Measurements from ENCODE around the gene RPL22. TPM values are rescaled to one million over a fixed set of nuclear protein-coding genes. Genes with fewer than 3 reads are reported as not detected.

Gene RPL22
- total RNA-seq, 2 experiments from 2014 or later: 258 to 298 TPM

- POLR2A ChIA-PET: no interaction called here
These were observed 49.8 kb downstream of the RPL22 start for GRCh38 chr1:6149597-6149996.

GRCh38 chr1:6148497-6149241 lies 50.7 kb downstream of the RPL22 start:
- H3K4me3 Mint-ChIP-seq: no peak overlapping the region
- POLR2A ChIA-PET: no interaction called here

More at GRCh38 chr1:6149597-6149996, 49.8 kb downstream of the RPL22 start:
- no peak for DNase-seq
- H3K27ac Mint-ChIP-seq: no peak overlapping the region
- H3K36me3 Mint-ChIP-seq (ENCODE audit: low read depth): no peaks in the 10 kb centered on the region
- no peak overlapping the region for H3K4me3 Mint-ChIP-seq
- CTCF ChIA-PET: no interaction called here
- peaks cover 5% of the 10 kb centered on the region for H3K4me1 Mint-ChIP-seq
- H3K27me3 Mint-ChIP-seq: peaks cover 3% of the 10 kb centered on the region
- H3K9me3 Mint-ChIP-seq: no peaks in the 10 kb centered on the region

GRCh38 chr1:6145864-6146410 lies 53.5 kb downstream of the RPL22 start:
- Mint-ChIP-seq H3K27ac (no peak overlapping the region), H3K36me3 (ENCODE audit: low read depth) (no peaks in the 10 kb centered on the region), H3K27me3 (peaks cover 3% of the 10 kb centered on the region), H3K4me1 (peaks cover 3% of the 10 kb centered on the region), H3K9me3 (no peaks in the 10 kb centered on the region), H3K4me3 (no peak overlapping the region)
- no peak for DNase-seq
- CTCF ChIA-PET: no interaction called here
- POLR2A ChIA-PET: no interaction called here

More at GRCh38 chr1:6148497-6149241, 50.7 kb downstream of the RPL22 start:
- Mint-ChIP-seq H3K9me3 (no peaks in the 10 kb centered on the region), H3K27me3 (peaks cover 3% of the 10 kb centered on the region), H3K27ac (no peak overlapping the region), H3K36me3 (ENCODE audit: low read depth) (no peaks in the 10 kb centered on the region), H3K4me1 (peaks cover 3% of the 10 kb centered on the region)
- CTCF ChIA-PET: no interaction called here
- DNase-seq: peak; percentile 69

- Mint-ChIP-seq H3K36me3 (ENCODE audit: low read depth) (no peaks in the 10 kb centered on the region), H3K9me3 (no peaks in the 10 kb centered on the region), H3K4me3 (no peak overlapping the region), H3K27me3 (peaks cover 3% of the 10 kb centered on the region), H3K27ac (no peak overlapping the region), H3K4me1 (peaks cover 3% of the 10 kb centered on the region)
- CTCF ChIA-PET: no interaction called here
- DNase-seq: no peak
- POLR2A ChIA-PET: no interaction called here
These were observed 54.0 kb downstream of the RPL22 start for GRCh38 chr1:6145396-6145750.

GRCh38 chr1:6144647-6145395 lies 54.6 kb downstream of the RPL22 start:
- H3K27me3 Mint-ChIP-seq: peaks cover 3% of the 10 kb centered on the region
- peaks cover 3% of the 10 kb centered on the region for H3K4me1 Mint-ChIP-seq
- no peak overlapping the region for H3K4me3 Mint-ChIP-seq
- POLR2A ChIA-PET: no interaction called here
- no peaks in the 10 kb centered on the region for H3K9me3 Mint-ChIP-seq
- DNase-seq: no peak
- CTCF ChIA-PET: no interaction called here
- no peak overlapping the region for H3K27ac Mint-ChIP-seq
- no peaks in the 10 kb centered on the region for H3K36me3 Mint-ChIP-seq (ENCODE audit: low read depth)

- POLR2A ChIA-PET: interaction anchor here (1.0 kb wide), 1 partner anchor 9 kb away, joined by 3 read pairs; no protein-coding TSS in a partner anchor
- Mint-ChIP-seq H3K27me3 (peaks cover 3% of the 10 kb centered on the region), H3K4me1 (peaks cover 3% of the 10 kb centered on the region), H3K9me3 (no peaks in the 10 kb centered on the region), H3K4me3 (no peak overlapping the region), H3K27ac (no peak overlapping the region), H3K36me3 (ENCODE audit: low read depth) (no peaks in the 10 kb centered on the region)
- CTCF ChIA-PET: no interaction called here
- DNase-seq: no peak
These were observed 55.2 kb downstream of the RPL22 start for GRCh38 chr1:6144175-6144574.

- CTCF ChIA-PET: interaction anchor here (0.7 kb wide), 1 partner anchor 309 kb away, joined by 3 read pairs; no protein-coding TSS in a partner anchor
- Mint-ChIP-seq H3K27me3 (peaks cover 2% of the 10 kb centered on the region), H3K9me3 (no peaks in the 10 kb centered on the region), H3K36me3 (ENCODE audit: low read depth) (no peaks in the 10 kb centered on the region), H3K27ac (no peak overlapping the region), H3K4me1 (peaks cover 2% of the 10 kb centered on the region), H3K4me3 (no peak overlapping the region)
- no peak for DNase-seq
- POLR2A ChIA-PET: interaction anchor here (1.0 kb wide), 1 partner anchor 10 kb away, joined by 3 read pairs; no protein-coding TSS in a partner anchor
These were observed 56.0 kb downstream of the RPL22 start for GRCh38 chr1:6143395-6143794.

- POLR2A ChIA-PET: no interaction called here
- Mint-ChIP-seq H3K4me3 (no peak overlapping the region), H3K27me3 (no peaks in the 10 kb centered on the region), H3K36me3 (ENCODE audit: low read depth) (no peaks in the 10 kb centered on the region), H3K27ac (no peak overlapping the region), H3K9me3 (no peaks in the 10 kb centered on the region), H3K4me1 (no peaks in the 10 kb centered on the region)
- no peak for DNase-seq
- CTCF ChIA-PET: interaction anchor here (0.7 kb wide), 1 partner anchor 309 kb away, joined by 3 read pairs; no protein-coding TSS in a partner anchor
These were observed 56.7 kb downstream of the RPL22 start for GRCh38 chr1:6142734-6143133.

- no peaks in the 10 kb centered on the region for H3K36me3 Mint-ChIP-seq (ENCODE audit: low read depth)
- no peaks in the 10 kb centered on the region for H3K4me1 Mint-ChIP-seq
- no peaks in the 10 kb centered on the region for H3K27me3 Mint-ChIP-seq
These were observed 57.3 kb downstream of the RPL22 start for GRCh38 chr1:6142036-6142621.

GRCh38 chr1:6141592-6141991 lies 57.8 kb downstream of the RPL22 start:
- H3K27me3 Mint-ChIP-seq: no peaks in the 10 kb centered on the region
- no peaks in the 10 kb centered on the region for H3K4me1 Mint-ChIP-seq
- no peaks in the 10 kb centered on the region for H3K9me3 Mint-ChIP-seq
- no peaks in the 10 kb centered on the region for H3K36me3 Mint-ChIP-seq (ENCODE audit: low read depth)
- CTCF ChIA-PET: interaction anchor here (0.8 to 1.3 kb wide), 2 partner anchors 46 to 103 kb away, joined by 3 read pairs; no protein-coding TSS in a partner anchor
- POLR2A ChIA-PET: no interaction called here
- H3K4me3 Mint-ChIP-seq: no peak overlapping the region
- peak; percentile 32 for DNase-seq
- no peak overlapping the region for H3K27ac Mint-ChIP-seq

More at GRCh38 chr1:6142036-6142621, 57.3 kb downstream of the RPL22 start:
- no peak for DNase-seq
- POLR2A ChIA-PET: no interaction called here
- H3K27ac Mint-ChIP-seq: no peak overlapping the region
- no peak overlapping the region for H3K4me3 Mint-ChIP-seq
- H3K9me3 Mint-ChIP-seq: no peaks in the 10 kb centered on the region
- CTCF ChIA-PET: interaction anchor here (1.3 kb wide), 1 partner anchor 46 kb away, joined by 3 read pairs; no protein-coding TSS in a partner anchor

GRCh38 chr1:6140413-6140812 lies 59.0 kb downstream of the RPL22 start:
- no peaks in the 10 kb centered on the region for H3K4me1 Mint-ChIP-seq
- no peaks in the 10 kb centered on the region for H3K27me3 Mint-ChIP-seq
- no peak for DNase-seq
- H3K36me3 Mint-ChIP-seq (ENCODE audit: low read depth): no peaks in the 10 kb centered on the region
- ChIA-PET POLR2A (no interaction called here), CTCF (interaction anchor here (0.6 kb wide), 1 partner anchor 353 kb away, joined by 3 read pairs; no protein-coding TSS in a partner anchor)
- H3K27ac Mint-ChIP-seq: no peak overlapping the region
- H3K4me3 Mint-ChIP-seq: no peak overlapping the region
- no peaks in the 10 kb centered on the region for H3K9me3 Mint-ChIP-seq

GRCh38 chr1:6137758-6138157 lies 61.6 kb downstream of the RPL22 start:
- no peaks in the 10 kb centered on the region for H3K27me3 Mint-ChIP-seq
- no peaks in the 10 kb centered on the region for H3K9me3 Mint-ChIP-seq
- no peaks in the 10 kb centered on the region for H3K4me1 Mint-ChIP-seq
- no peak overlapping the region for H3K4me3 Mint-ChIP-seq
- DNase-seq: no peak
- H3K27ac Mint-ChIP-seq: no peak overlapping the region
- H3K36me3 Mint-ChIP-seq (ENCODE audit: low read depth): no peaks in the 10 kb centered on the region
- ChIA-PET CTCF (no interaction called here), POLR2A (no interaction called here)
